GM12891 (cell line): ENCODE results near the gene F2RL3.

Experiments
- POLR2AphosphoS5 ChIP-seq: IDR thresholded peaks from 2 replicates; pipeline ENCODE4 v1.6.1; 2011; ENCODE audit warnings: low read depth, low read length, control low read depth
- TAF1 ChIP-seq: IDR thresholded peaks from 2 replicates; pipeline ENCODE4 v1.6.1; 2011; ENCODE audit warnings: low read depth, low read length, control low read depth

DNA sequence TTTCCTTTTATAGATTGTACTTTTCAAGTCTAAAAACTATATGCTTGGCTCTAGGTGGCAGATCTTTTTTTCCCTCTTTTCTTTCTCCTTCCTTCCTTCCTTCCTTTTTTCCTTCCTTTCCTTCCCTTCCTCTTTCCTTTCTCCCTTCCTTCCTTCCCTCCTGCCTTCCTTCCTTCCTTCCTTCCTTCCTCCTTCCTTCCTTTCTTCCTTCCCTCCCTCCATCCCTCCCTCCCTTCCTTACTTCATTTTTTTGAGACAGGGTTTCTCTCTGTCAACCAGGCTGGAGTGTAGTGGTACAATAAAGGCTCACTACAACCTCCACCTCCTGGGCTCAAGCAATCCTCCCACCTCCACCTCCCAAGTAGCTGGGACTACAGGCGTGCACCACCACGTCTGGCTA is 48.1 kb downstream of the F2RL3 start:
- no peak for TF ChIP-seq POLR2AphosphoS5
- no peak for TF ChIP-seq TAF1
